ENCODE data around the gene CRTC3. TPM values are rescaled to one million over a fixed set of nuclear protein-coding genes. Genes with fewer than 3 reads are reported as not detected.
A peak's percentile ranks its signal among the peaks of the same experiment; 100 is the strongest.

Gene CRTC3
- total and polyA plus RNA-seq, 2 donors (not counting 1 experiment from before 2014, with no cell fraction given), result 18.3 to 23.4 TPM

DNA sequence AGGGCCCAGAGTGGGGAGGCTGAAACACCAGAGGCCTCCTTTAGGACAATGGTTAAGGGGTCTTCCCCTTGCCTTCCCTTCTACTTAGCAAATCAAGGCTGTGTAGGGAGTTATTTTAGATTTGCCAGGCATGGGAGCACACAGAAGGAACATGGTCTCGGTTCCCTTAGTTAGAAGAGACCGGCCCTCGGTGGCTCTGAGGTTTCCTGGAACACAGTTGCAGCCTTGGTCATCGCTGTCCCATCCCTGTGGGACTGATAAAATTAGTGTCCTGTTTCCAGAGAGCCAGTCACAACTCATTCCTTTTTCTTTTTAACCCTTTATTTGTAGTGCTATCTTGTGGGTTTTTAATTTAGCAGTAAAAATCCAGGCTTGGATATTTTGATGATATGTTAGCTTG lies 81.4 kb downstream of the CRTC3 start:
- Histone ChIP-seq H3K4me3 (replicated peaks in 1 of 4; ENCODE audit: control extremely low read depth in 1 of 4, insufficient read depth in 1 of 4, low read depth in 3 of 4, low read length in 4 of 4) (no peak overlapping the region), H3K79me2 (ENCODE audit: control insufficient read depth, insufficient read depth, low read length) (no peaks in the 10 kb centered on the region), H4K20me1 (ENCODE audit: control insufficient read depth, extremely low read depth, insufficient read depth, low read length) (no peaks in the 10 kb centered on the region), H3K4me2 (ENCODE audit: extremely low read depth, insufficient read depth, low read length) (no peak overlapping the region), H2AFZ (ENCODE audit: low read length) (no peak overlapping the region), H3K4me1 (ENCODE audit: control insufficient read depth, extremely low read depth, insufficient read depth, low read length) (peaks cover 8% of the 10 kb centered on the region), H3K9ac (ENCODE audit: insufficient read depth, low read length) (no peak overlapping the region), H3K27me3 (ENCODE audit: control insufficient read depth, insufficient read depth, low read length) (no peaks in the 10 kb centered on the region), H3K27ac (ENCODE audit: insufficient read depth, low read length) (no peak overlapping the region), H3K9me3 (ENCODE audit: control insufficient read depth, insufficient read depth, low read depth, low read length) (no peaks in the 10 kb centered on the region), H3K36me3 (ENCODE audit: control insufficient read depth, insufficient read depth, low read length) (peaks cover 9% of the 10 kb centered on the region)
- no peak for TF ChIP-seq EZH2 (IDR thresholded peaks at IDR 0.05; ENCODE audit: low read length, missing control alignments)
- TF ChIP-seq, protein P1, sequence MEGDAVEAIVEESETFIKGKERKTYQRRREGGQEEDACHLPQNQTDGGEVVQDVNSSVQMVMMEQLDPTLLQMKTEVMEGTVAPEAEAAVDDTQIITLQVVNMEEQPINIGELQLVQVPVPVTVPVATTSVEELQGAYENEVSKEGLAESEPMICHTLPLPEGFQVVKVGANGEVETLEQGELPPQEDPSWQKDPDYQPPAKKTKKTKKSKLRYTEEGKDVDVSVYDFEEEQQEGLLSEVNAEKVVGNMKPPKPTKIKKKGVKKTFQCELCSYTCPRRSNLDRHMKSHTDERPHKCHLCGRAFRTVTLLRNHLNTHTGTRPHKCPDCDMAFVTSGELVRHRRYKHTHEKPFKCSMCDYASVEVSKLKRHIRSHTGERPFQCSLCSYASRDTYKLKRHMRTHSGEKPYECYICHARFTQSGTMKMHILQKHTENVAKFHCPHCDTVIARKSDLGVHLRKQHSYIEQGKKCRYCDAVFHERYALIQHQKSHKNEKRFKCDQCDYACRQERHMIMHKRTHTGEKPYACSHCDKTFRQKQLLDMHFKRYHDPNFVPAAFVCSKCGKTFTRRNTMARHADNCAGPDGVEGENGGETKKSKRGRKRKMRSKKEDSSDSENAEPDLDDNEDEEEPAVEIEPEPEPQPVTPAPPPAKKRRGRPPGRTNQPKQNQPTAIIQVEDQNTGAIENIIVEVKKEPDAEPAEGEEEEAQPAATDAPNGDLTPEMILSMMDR (conservative IDR thresholded peaks at IDR 0.05 in 1 of 2, IDR thresholded peaks at IDR 0.05 in 1 of 2; ENCODE audit: low read depth in 1 of 2, low read length in 2 of 2), result no peak
- DNase-seq (ENCODE audit: low read depth in 2 of 2), result no peak

DNA sequence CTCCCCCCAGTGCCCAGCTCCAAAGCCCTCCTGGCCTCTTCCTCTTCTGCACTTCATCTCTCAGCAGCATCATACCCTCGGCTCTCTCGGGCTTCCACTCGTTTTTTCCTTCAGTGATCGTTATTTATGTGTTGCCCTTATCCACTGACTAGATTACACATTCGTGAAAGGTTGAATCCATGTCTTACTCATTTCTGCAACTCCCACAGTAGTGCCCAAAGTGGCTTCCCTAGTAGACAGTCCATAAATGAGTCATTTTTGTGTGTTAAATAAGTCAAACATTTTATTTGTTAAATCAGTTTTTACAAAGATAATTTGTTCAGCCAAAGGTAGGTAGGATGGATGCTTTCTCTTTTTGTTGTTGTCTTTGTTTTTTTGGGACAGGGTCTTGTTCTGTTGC lies 87.4 kb downstream of the CRTC3 start:
- peak overlapping the region; percentile 9 for H3K4me2 ChIP-seq (ENCODE audit: extremely low read depth, insufficient read depth, low read length)
- peak in 1 of 2 donors; percentile 24 for DNase-seq (ENCODE audit: low read depth in 2 of 2)
- H3K27me3 ChIP-seq (ENCODE audit: control insufficient read depth, insufficient read depth, low read length), result no peaks in the 10 kb centered on the region
- H2AFZ ChIP-seq (ENCODE audit: low read length), result no peak overlapping the region
- no peak overlapping the region for H3K4me3 ChIP-seq (replicated peaks in 1 of 4; ENCODE audit: control extremely low read depth in 1 of 4, insufficient read depth in 1 of 4, low read depth in 3 of 4, low read length in 4 of 4)
- peaks cover 5% of the 10 kb centered on the region for H3K36me3 ChIP-seq (ENCODE audit: control insufficient read depth, insufficient read depth, low read length)
- H4K20me1 ChIP-seq (ENCODE audit: control insufficient read depth, extremely low read depth, insufficient read depth, low read length), result no peaks in the 10 kb centered on the region
- no peak for TF ChIP-seq EZH2 (IDR thresholded peaks at IDR 0.05; ENCODE audit: low read length, missing control alignments)
- TF ChIP-seq, protein P1 (conservative IDR thresholded peaks at IDR 0.05 in 1 of 2, IDR thresholded peaks at IDR 0.05 in 1 of 2; ENCODE audit: low read depth in 1 of 2, low read length in 2 of 2), result no peak
- no peaks in the 10 kb centered on the region for H3K79me2 ChIP-seq (ENCODE audit: control insufficient read depth, insufficient read depth, low read length)
- no peaks in the 10 kb centered on the region for H3K4me1 ChIP-seq (ENCODE audit: control insufficient read depth, extremely low read depth, insufficient read depth, low read length)
- no peak overlapping the region for H3K27ac ChIP-seq (ENCODE audit: insufficient read depth, low read length)
- H3K9me3 ChIP-seq (ENCODE audit: control insufficient read depth, insufficient read depth, low read depth, low read length), result no peaks in the 10 kb centered on the region
- no peak overlapping the region for H3K9ac ChIP-seq (ENCODE audit: insufficient read depth, low read length)

DNA sequence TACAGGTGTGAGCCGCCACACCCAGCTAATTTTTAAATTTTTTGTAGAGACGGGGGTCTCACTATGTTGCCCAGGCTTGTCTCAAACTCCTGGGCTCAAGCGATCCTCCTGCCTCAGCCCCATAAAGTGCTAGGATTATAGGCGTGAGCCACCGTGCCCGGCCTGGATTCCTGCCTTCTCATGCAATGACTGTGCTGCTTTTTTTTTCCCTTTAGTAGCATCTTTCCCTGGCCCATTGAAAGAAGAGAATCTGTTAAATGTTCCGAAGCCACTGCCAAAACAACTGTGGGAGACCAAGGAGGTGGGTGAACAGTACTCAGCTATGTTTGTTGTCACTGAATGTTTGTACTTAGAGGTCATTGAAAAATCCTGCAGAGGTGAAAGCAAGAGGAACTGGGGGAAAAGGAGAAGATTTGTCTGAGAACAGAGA lies 88.0 kb downstream of the CRTC3 start:
- Histone ChIP-seq H3K27ac (ENCODE audit: insufficient read depth, low read length) (no peak overlapping the region), H2AFZ (ENCODE audit: low read length) (no peak overlapping the region), H4K20me1 (ENCODE audit: control insufficient read depth, extremely low read depth, insufficient read depth, low read length) (no peaks in the 10 kb centered on the region), H3K79me2 (ENCODE audit: control insufficient read depth, insufficient read depth, low read length) (no peaks in the 10 kb centered on the region), H3K4me1 (ENCODE audit: control insufficient read depth, extremely low read depth, insufficient read depth, low read length) (no peaks in the 10 kb centered on the region), H3K9me3 (ENCODE audit: control insufficient read depth, insufficient read depth, low read depth, low read length) (no peaks in the 10 kb centered on the region), H3K9ac (ENCODE audit: insufficient read depth, low read length) (no peak overlapping the region), H3K4me3 (replicated peaks in 1 of 4; ENCODE audit: control extremely low read depth in 1 of 4, insufficient read depth in 1 of 4, low read depth in 3 of 4, low read length in 4 of 4) (no peak overlapping the region), H3K4me2 (ENCODE audit: extremely low read depth, insufficient read depth, low read length) (no peak overlapping the region), H3K36me3 (ENCODE audit: control insufficient read depth, insufficient read depth, low read length) (peaks cover 4% of the 10 kb centered on the region), H3K27me3 (ENCODE audit: control insufficient read depth, insufficient read depth, low read length) (no peaks in the 10 kb centered on the region)
- DNase-seq (ENCODE audit: low read depth in 2 of 2), result peak in 1 of 2 donors; percentile 38
- TF ChIP-seq, protein P1 (conservative IDR thresholded peaks at IDR 0.05 in 1 of 2, IDR thresholded peaks at IDR 0.05 in 1 of 2; ENCODE audit: low read depth in 1 of 2, low read length in 2 of 2), result no peak
- no peak for TF ChIP-seq EZH2 (IDR thresholded peaks at IDR 0.05; ENCODE audit: low read length, missing control alignments)

Data from fibroblast of lung (primary cell).